ENCODE results near the gene FAM120B.

DNA sequence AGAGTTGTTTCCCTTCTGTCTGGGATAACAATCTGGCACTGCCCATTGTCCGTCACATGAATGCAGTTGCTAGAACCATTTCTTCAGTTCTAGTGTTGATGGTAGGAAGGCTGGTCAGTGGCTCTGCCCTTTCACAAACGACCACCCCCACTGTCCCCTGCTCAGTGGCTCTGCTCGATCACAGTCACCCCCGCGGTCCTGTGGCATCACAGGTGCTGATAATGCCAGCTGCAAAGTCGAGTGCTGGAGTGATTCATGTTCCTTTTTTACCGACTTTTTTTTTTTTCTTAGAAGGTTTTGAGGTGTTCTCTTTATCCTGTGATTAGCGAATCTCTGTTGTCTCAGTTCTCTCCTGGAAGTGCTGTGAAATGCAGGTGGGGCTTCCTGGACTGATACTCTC is 22.8 kb downstream of the FAM120B start:
- TF ChIP-seq ZNF274 (IDR thresholded peaks at IDR 0.05; ENCODE audit: low read depth, low read length) (no peak), YY1 (IDR thresholded peaks at IDR 0.05; ENCODE audit: insufficient read depth, insufficient read length) (no peak), SUZ12 (IDR thresholded peaks at IDR 0.05; ENCODE audit: extremely low read depth, insufficient read depth, insufficient read length) (no peak)
